ENCODE results near the gene GFOD2. TPM values are rescaled to one million over a fixed set of nuclear protein-coding genes. Genes with fewer than 3 reads are reported as not detected.

The GFOD2 gene, protein sequence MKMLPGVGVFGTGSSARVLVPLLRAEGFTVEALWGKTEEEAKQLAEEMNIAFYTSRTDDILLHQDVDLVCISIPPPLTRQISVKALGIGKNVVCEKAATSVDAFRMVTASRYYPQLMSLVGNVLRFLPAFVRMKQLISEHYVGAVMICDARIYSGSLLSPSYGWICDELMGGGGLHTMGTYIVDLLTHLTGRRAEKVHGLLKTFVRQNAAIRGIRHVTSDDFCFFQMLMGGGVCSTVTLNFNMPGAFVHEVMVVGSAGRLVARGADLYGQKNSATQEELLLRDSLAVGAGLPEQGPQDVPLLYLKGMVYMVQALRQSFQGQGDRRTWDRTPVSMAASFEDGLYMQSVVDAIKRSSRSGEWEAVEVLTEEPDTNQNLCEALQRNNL
- total RNA-seq: 17.0 and 18.1 TPM in 2 replicates

DNA sequence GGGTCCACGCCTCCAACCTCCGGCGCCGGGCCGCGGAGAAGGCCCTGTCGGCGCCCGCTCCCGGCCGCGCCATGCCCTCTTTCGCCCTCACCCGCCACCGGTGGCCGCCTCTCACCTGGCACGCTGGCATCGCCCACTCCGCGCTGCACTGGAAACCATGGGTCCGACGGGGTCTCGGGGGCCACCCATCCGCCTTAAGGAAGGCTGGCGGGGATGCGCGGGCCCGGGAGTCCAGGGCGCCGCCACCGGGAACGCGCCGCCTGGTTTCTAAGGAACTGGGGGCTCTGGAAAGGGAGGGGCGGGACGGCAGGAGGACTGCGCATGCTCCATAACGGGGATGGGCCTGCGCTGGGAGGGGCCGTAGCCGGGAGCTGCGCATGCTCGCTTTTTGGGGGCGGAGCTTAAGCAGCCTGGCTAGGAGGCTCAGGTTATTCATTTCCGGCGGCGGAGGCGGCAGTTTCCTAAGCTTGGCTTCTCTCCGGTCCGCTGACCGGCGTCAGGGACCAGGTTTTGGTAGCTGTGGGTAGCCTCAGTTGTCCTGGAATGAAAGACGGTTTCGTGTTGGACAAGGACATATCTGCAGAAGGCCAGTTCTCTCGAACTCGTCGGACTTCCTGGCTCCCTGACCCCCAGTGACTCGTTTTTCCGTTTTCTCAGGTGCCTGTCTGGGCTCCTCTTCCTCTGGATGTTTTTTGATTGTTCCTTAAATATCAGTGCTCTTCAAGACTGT, at the start of gene GFOD2:
GFOD2 (minus strand) TSS at position 269 of the 730 bp plus-strand sequence. CDS start 33,601 bp downstream, outside the sequence.

DNA sequence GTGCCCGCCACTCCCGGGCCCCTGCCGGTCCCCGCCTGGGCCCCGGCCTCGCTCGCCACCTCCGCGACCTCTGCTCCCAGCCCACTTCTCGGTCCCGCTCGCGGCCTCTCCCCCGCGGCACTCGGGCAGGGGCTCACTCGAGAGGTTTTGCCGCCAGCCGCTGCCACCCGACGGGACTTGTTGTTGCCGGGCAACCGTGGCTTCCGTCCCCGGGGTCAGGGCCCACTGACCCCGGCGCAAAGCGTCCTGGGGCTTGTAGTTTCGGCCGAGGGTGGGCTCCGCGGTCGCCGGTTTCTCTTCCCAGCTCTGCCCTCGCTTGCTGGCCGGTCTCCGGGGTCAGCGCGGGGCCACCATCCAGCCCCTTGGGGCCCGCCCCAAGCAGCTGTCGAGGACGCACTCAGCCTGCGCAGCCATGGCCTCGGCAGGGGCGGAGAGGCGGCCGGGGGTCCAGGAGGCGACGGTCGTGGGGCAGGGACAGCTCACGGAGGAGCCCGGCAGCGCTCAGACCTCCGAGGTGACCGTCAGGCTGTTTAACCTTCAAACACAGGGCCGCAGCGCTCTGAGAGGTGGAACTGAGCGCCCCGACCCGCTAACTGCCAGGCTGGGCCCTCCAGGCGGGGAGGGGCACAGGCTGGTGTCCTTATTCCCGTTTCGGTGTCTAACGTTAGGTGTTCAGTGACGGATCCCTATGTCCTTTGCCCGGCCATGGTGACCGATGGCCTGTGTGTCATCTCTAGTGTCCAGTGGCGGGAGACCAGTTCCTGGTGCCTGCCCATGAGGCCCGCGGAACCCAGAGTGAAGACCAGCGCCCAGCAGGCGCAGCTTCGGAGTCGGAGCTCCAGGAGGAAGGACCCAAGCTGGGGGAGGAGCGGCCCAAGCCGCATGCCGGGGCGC, 52.3 kb downstream of the GFOD2 start, which contains the start of the genes C16orf86 and ENKD1:
C16orf86 (plus strand) TSS at position 256 of the 894 bp plus-strand sequence; CDS start at position 413, 157 bp downstream.
ENKD1 (minus strand) TSS at position 192 of the 894 bp plus-strand sequence. CDS start 308 bp downstream, outside the sequence.

DNA sequence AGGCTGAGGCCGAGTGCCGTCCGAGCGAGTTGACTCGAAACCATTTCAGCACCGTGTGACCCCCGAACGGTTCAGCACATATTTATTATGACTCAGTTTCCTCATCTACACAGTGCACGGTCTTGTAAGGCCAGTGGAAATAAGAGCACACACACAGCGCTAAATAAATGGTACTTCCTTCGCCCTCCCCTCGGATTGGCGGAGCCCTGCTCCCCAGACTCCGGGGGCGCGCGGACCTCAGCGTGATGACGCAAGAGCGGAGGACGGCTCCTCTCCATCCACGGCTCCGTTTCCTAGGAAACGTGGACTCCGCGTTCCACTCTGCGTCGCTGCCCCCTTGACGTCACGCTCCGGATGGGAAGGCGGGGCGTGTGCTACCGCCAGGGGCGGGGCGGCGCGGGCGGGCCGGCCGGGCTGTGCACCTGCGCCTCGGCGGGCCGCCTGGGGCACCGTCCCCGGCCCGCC, 58.5 kb downstream of the GFOD2 start, which contains the start of gene PARD6A:
PARD6A (plus strand) TSS at position 397 of the 465 bp plus-strand sequence. CDS start 79 bp downstream, outside the sequence.

DNA sequence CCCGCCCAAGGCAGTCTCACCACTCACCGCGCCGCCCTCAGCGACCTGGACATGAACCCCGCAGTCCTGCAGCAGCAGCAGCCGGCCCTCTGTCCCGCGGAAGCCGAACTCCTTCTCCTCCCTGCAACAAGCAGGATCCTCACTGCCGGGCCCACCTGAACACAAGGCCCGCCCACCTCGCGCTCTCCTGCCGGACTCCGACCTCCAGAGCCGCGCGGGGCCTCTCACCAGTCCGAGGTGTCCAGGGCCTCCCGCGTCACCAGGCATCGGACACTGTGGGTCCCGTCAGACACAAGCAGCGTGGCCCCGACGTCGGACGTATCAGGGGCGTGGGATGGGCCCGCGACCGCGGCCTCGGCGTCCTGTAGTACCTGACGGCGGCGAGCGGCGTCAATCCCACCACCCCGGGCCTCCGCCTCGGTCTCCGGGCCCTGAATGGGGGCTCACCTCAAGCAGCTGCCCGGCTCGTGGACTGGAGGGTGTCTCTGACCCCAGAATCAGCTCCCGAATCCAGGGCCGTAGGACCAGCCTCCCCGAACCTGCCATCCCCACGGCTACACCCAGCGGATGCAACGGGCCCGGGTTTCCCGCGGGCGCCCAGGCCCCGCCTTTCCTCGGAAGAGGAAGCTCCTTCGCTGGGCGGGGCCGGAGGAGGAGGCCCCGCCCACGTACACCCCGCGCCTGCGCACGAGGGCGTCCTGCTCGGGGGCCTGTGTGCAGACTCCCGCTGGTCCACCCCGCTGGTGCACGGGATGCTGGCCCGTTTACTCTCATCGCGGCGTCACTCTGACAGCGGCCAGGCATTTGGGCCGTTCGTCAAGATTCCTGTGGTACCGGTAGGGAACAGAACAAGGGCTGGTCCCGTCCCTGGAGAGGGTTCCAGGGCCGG, 59.2 kb downstream of the GFOD2 start, which contains the start of gene ACD:
ACD (minus strand) TSS at position 586 of the 889 bp plus-strand sequence; CDS start at position 546, 40 bp downstream.

Other genes starting within 250 kb of the GFOD2 start
- 85.2 and 126 TPM in 2 replicates for gene ATP6V0D1, start 238.2 kb downstream of the GFOD2 start, total RNA-seq
- gene AGRP, start 235.8 kb downstream of the GFOD2 start, total RNA-seq: not detected in 2 replicates
- 45.1 and 61.7 TPM in 2 replicates for gene RIPOR1, start 190.5 kb downstream of the GFOD2 start, total RNA-seq
- 22.9 and 34.9 TPM in 2 replicates for gene CTCF, start 156.8 kb downstream of the GFOD2 start, total RNA-seq
- gene CARMIL2, start 74.2 kb downstream of the GFOD2 start, total RNA-seq: not detected in 2 replicates
- gene ACD, start 59.1 kb downstream of the GFOD2 start, total RNA-seq: 18.5 and 25.7 TPM in 2 replicates
- gene PARD6A, start 58.4 kb downstream of the GFOD2 start, total RNA-seq: 0.39 and 0.65 TPM in 2 replicates
- 13.8 and 17.3 TPM in 2 replicates for gene ENKD1, start 52.6 kb downstream of the GFOD2 start, total RNA-seq
- gene C16orf86, start 52.5 kb downstream of the GFOD2 start, total RNA-seq: 3.9 and 4.7 TPM in 2 replicates
- 4.6 and 6.3 TPM in 2 replicates for gene RANBP10, start 87.2 kb upstream of the GFOD2 start, total RNA-seq
- gene TSNAXIP1, start 87.6 kb upstream of the GFOD2 start, total RNA-seq: 0.11 and 1.2 TPM in 2 replicates
- 23.9 and 33.0 TPM in 2 replicates for gene THAP11, start 123.0 kb upstream of the GFOD2 start, total RNA-seq
- 282 and 381 TPM in 2 replicates for gene NUTF2, start 127.6 kb upstream of the GFOD2 start, total RNA-seq
- 66.3 and 117 TPM in 2 replicates for gene CENPT, start 128.4 kb upstream of the GFOD2 start, total RNA-seq
- gene EDC4, start 153.7 kb upstream of the GFOD2 start, total RNA-seq: 69.5 and 70.3 TPM in 2 replicates
- gene NRN1L, start 165.6 kb upstream of the GFOD2 start, total RNA-seq: 0.54 and 0.79 TPM in 2 replicates
- gene PSKH1, start 173.9 kb upstream of the GFOD2 start, total RNA-seq: 18.5 and 21.7 TPM in 2 replicates
- 0.65 and 0.79 TPM in 2 replicates for gene CTRL, start 212.5 kb upstream of the GFOD2 start, total RNA-seq
- gene PSMB10, start 217.5 kb upstream of the GFOD2 start, total RNA-seq: 22.9 and 23.2 TPM in 2 replicates
- 15.7 and 17.6 TPM in 2 replicates for gene LCAT, start 224.8 kb upstream of the GFOD2 start, total RNA-seq
- 121 and 147 TPM in 2 replicates for gene SLC12A4, start 249.3 kb upstream of the GFOD2 start, total RNA-seq